PC-3 (cell line): Measurements from ENCODE around the gene TRIM49.
"Not testable (repeated sequence)": the region's sequence is repeated elsewhere in the genome, so short reads cannot be mapped to it uniquely, and the experiment has no call there.

Experiments
- CTCF ChIP-seq: fragments of 300-600 bp; sonication (generic); conservative IDR thresholded peaks from 2 replicates; pipeline ENCODE4 v1.5.1; 2017; ENCODE audit warnings: antibody characterized with exemption, low read depth, mild to moderate bottlenecking, low read length
- EZH2 ChIP-seq: fragments of 300-600 bp; sonication (generic); IDR thresholded peaks from one replicate; pipeline ENCODE4 v1.6.1; 2017; ENCODE audit warnings: antibody characterized with exemption, mild to moderate bottlenecking, low read length; ENCODE audit not compliant: unreplicated experiment

DNA sequence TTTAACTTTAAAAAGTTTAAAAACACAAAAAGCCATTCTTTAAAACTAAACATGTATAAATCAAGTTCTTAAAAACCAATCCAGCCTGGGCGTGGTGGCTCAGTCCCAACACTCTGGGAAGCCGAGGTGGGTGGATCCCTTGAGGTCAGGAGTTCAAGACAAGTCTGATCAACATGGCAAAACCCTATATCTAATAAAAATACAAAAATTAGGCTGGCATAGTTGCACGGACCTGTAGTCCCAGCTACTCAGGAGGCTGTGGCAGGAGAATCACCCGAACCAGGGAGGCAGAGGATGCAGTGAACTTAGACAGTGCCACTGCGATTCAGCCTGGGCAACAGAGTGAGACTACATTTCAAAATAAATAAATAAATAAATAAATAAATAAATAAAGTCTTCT, 5.2 kb upstream of the TRIM49 start:
- not testable (repeated sequence) for TF ChIP-seq CTCF, EZH2
